ENCODE data around the gene METTL9.

- TF ChIP-seq, protein P1, sequence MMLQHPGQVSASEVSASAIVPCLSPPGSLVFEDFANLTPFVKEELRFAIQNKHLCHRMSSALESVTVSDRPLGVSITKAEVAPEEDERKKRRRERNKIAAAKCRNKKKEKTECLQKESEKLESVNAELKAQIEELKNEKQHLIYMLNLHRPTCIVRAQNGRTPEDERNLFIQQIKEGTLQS (IDR thresholded peaks at IDR 0.05) = no peak
- TF ChIP-seq FOXA1 (IDR thresholded peaks at IDR 0.05) (no peak), MAX (IDR thresholded peaks at IDR 0.05) (no peak), RAD21 (IDR thresholded peaks at IDR 0.05) (peak; percentile 99), JUND (IDR thresholded peaks at IDR 0.05) (no peak), SP1 (IDR thresholded peaks at IDR 0.05) (no peak), EGR1 (IDR thresholded peaks at IDR 0.05; ENCODE audit: low read depth in 2 of 2) (no peak), NR2F2 (IDR thresholded peaks at IDR 0.05) (no peak), TAF1 (conservative IDR thresholded peaks at IDR 0.05) (no peak)
- TF ChIP-seq, protein P2, sequence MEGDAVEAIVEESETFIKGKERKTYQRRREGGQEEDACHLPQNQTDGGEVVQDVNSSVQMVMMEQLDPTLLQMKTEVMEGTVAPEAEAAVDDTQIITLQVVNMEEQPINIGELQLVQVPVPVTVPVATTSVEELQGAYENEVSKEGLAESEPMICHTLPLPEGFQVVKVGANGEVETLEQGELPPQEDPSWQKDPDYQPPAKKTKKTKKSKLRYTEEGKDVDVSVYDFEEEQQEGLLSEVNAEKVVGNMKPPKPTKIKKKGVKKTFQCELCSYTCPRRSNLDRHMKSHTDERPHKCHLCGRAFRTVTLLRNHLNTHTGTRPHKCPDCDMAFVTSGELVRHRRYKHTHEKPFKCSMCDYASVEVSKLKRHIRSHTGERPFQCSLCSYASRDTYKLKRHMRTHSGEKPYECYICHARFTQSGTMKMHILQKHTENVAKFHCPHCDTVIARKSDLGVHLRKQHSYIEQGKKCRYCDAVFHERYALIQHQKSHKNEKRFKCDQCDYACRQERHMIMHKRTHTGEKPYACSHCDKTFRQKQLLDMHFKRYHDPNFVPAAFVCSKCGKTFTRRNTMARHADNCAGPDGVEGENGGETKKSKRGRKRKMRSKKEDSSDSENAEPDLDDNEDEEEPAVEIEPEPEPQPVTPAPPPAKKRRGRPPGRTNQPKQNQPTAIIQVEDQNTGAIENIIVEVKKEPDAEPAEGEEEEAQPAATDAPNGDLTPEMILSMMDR (IDR thresholded peaks at IDR 0.05; ENCODE audit: low read depth, low read length, missing input control) = peak; percentile 98
These were observed 44.4 kb upstream of the METTL9 start for GRCh38 chr16:21554795-21555585.
